ENCODE data around the gene GOLGA1. TPM values are rescaled to one million over a fixed set of nuclear protein-coding genes. Genes with fewer than 3 reads are reported as not detected.

The GOLGA1 gene
- total and polyA plus RNA-seq, 8 donors, result 15.4 to 20.2 (median 18.8) TPM

GRCh38 chr9:124861342-124862229 is 79.3 kb downstream of the GOLGA1 start, which contains the start of the genes ARPC5L and RPL35:
Gene ARPC5L, plus strand, starts transcription at chr9:124862130. Its CDS starts 7,161 bp downstream, at chr9:124869291.
Gene RPL35, minus strand, starts transcription at chr9:124861957. Its CDS starts 45 bp downstream, at chr9:124861912.
- no peaks in the 10 kb centered on the region for H3K9me3 ChIP-seq
- DNase-seq, result peak; percentile 92 to 99 (median 96)
- no peaks in the 10 kb centered on the region for H3K27me3 ChIP-seq
- peaks cover 22 to 51% of the 10 kb centered on the region in 2 donors for H3K4me1 ChIP-seq
- intact Hi-C loops (cut with DNase I), result no loop called here
- peak within 1 kb of the TSS; percentile 86 for H3K27ac ChIP-seq
- H3K36me3 ChIP-seq, result peaks cover 0 to 46% of the 10 kb centered on the region in 2 donors
- TF ChIP-seq CTCF (IDR thresholded peaks at IDR 0.05), result peak in 1 of 2 donors; percentile 43
- H3K4me3 ChIP-seq, result peak within 1 kb of the TSS; percentile 63 to 82
- ATAC-seq, result peak; percentile 97

GRCh38 chr9:124860582-124861341 is 80.1 kb downstream of the GOLGA1 start:
- H3K27ac ChIP-seq, result peak overlapping the region in 1 of 2 donors; percentile 86
- TF ChIP-seq CTCF (IDR thresholded peaks at IDR 0.05), result no peak
- peak overlapping the region; percentile 63 to 82 for H3K4me3 ChIP-seq
- ATAC-seq (no peak), DNase-seq (no peak)
- H3K36me3 ChIP-seq, result peaks cover 0 to 53% of the 10 kb centered on the region in 2 donors
- intact Hi-C loops (cut with DNase I), result no loop called here
- H3K9me3 ChIP-seq, result no peaks in the 10 kb centered on the region
- H3K4me1 ChIP-seq, result peaks cover 22 to 51% of the 10 kb centered on the region in 2 donors
- H3K27me3 ChIP-seq, result no peaks in the 10 kb centered on the region

- Histone ChIP-seq H3K27me3 (no peaks in the 10 kb centered on the region), H3K4me1 (peaks cover 22 to 51% of the 10 kb centered on the region in 2 donors), H3K9me3 (no peaks in the 10 kb centered on the region), H3K36me3 (peaks cover 0 to 53% of the 10 kb centered on the region in 2 donors), H3K27ac (peak overlapping the region in 1 of 2 donors; percentile 86), H3K4me3 (peak overlapping the region in 1 of 2 donors; percentile 82)
- no peak for ATAC-seq
- no peak for DNase-seq
- no peak for TF ChIP-seq CTCF (IDR thresholded peaks at IDR 0.05)
- intact Hi-C loops (cut with DNase I), result no loop called here
Measured at GRCh38 chr9:124859803-124860581, 80.9 kb downstream of the GOLGA1 start.

- Histone ChIP-seq H3K9me3 (no peaks in the 10 kb centered on the region), H3K27me3 (no peaks in the 10 kb centered on the region), H3K36me3 (peaks cover 0 to 53% of the 10 kb centered on the region in 2 donors), H3K27ac (no peak overlapping the region), H3K4me3 (no peak overlapping the region), H3K4me1 (peaks cover 22 to 48% of the 10 kb centered on the region in 2 donors)
- intact Hi-C loops (cut with DNase I), result no loop called here
- TF ChIP-seq CTCF (IDR thresholded peaks at IDR 0.05), result no peak
- DNase-seq (no peak), ATAC-seq (no peak)
Measured at GRCh38 chr9:124858330-124859046, 82.4 kb downstream of the GOLGA1 start.

Measured in left lung (tissue), 10 donors.